Fibroblast of skin of left quadriceps (primary cell): Measurements from ENCODE around the gene CADPS2.

ENCODE experiments used
- DNase-seq, 2 experiments: peaks; one replicate each; pipeline ENCODE4 v3.0.0-alpha.2; 2013; ENCODE audit warnings: low read depth in 2 of 2

The CADPS2 gene

GRCh38 chr7:122379491-122379890 is 506.8 kb downstream of the CADPS2 start:
- no peak for DNase-seq

GRCh38 chr7:122369756-122370155 is 516.5 kb downstream of the CADPS2 start:
- no peak for DNase-seq

- DNase-seq, result no peak
Observed at GRCh38 chr7:122364761-122365280, 521.4 kb downstream of the CADPS2 start.

- DNase-seq, result no peak
Observed at GRCh38 chr7:122363144-122363543, 523.1 kb downstream of the CADPS2 start.

GRCh38 chr7:122362473-122362872 is 523.8 kb downstream of the CADPS2 start:
- no peak for DNase-seq

- no peak for DNase-seq
Observed at GRCh38 chr7:122354656-122355055, 531.6 kb downstream of the CADPS2 start.

- no peak for DNase-seq
Observed at GRCh38 chr7:122352454-122352853, 533.8 kb downstream of the CADPS2 start.

GRCh38 chr7:122350701-122351100 is 535.6 kb downstream of the CADPS2 start:
- no peak for DNase-seq

- DNase-seq, result no peak
Observed at GRCh38 chr7:122344303-122344620, 542.0 kb downstream of the CADPS2 start.

- no peak for DNase-seq
Observed at GRCh38 chr7:122343601-122344302, 542.5 kb downstream of the CADPS2 start.

GRCh38 chr7:122340427-122340826 is 545.8 kb downstream of the CADPS2 start:
- no peak for DNase-seq

GRCh38 chr7:122339145-122339904 is 546.9 kb downstream of the CADPS2 start:
- DNase-seq, result no peak

- no peak for DNase-seq
Observed at GRCh38 chr7:122337011-122337410, 549.2 kb downstream of the CADPS2 start.

- no peak for DNase-seq
Observed at GRCh38 chr7:122329145-122329802, 557.0 kb downstream of the CADPS2 start.

GRCh38 chr7:122327969-122328368 is 558.3 kb downstream of the CADPS2 start:
- DNase-seq, result no peak

GRCh38 chr7:122316467-122317388 is 569.5 kb downstream of the CADPS2 start:
- no peak for DNase-seq

- DNase-seq, result no peak
Observed at GRCh38 chr7:122315507-122316466, 570.5 kb downstream of the CADPS2 start.

- DNase-seq, result no peak
Observed at GRCh38 chr7:122314284-122314683, 572.0 kb downstream of the CADPS2 start.

GRCh38 chr7:122312789-122313188 is 573.5 kb downstream of the CADPS2 start:
- DNase-seq, result no peak

GRCh38 chr7:122311734-122312450 is 574.4 kb downstream of the CADPS2 start:
- no peak for DNase-seq
